ENCODE measurements around the gene POSTN. TPM values are rescaled to one million over a fixed set of nuclear protein-coding genes. Genes with fewer than 3 reads are reported as not detected.

The POSTN gene
- total RNA-seq, 1 donor: 390 TPM

DNA sequence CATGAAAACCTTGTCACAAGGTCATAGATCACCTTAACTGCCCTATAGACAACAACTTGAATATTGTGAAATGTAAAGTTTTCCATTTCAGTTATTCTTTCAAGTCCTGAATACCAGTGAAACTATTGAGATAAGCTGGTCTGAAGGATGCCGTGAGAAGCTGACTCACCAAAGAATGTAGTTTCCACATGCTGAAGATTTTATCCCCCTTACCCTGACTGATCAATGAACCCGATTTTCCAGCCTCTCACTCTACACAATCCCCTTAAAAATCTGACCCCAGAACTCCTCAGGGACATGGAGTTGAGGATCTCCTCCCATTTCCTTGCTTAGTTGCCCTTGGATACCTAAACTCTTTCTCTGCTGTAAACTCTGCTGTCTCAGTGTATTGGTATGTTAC lies 67.5 kb downstream of the POSTN start:
- peak; percentile 54 for DNase-seq (ENCODE audit: low read depth)
- TF ChIP-seq, protein P1, sequence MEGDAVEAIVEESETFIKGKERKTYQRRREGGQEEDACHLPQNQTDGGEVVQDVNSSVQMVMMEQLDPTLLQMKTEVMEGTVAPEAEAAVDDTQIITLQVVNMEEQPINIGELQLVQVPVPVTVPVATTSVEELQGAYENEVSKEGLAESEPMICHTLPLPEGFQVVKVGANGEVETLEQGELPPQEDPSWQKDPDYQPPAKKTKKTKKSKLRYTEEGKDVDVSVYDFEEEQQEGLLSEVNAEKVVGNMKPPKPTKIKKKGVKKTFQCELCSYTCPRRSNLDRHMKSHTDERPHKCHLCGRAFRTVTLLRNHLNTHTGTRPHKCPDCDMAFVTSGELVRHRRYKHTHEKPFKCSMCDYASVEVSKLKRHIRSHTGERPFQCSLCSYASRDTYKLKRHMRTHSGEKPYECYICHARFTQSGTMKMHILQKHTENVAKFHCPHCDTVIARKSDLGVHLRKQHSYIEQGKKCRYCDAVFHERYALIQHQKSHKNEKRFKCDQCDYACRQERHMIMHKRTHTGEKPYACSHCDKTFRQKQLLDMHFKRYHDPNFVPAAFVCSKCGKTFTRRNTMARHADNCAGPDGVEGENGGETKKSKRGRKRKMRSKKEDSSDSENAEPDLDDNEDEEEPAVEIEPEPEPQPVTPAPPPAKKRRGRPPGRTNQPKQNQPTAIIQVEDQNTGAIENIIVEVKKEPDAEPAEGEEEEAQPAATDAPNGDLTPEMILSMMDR (IDR thresholded peaks at IDR 0.05; ENCODE audit: insufficient read depth, low read depth, low read length): no peak

DNA sequence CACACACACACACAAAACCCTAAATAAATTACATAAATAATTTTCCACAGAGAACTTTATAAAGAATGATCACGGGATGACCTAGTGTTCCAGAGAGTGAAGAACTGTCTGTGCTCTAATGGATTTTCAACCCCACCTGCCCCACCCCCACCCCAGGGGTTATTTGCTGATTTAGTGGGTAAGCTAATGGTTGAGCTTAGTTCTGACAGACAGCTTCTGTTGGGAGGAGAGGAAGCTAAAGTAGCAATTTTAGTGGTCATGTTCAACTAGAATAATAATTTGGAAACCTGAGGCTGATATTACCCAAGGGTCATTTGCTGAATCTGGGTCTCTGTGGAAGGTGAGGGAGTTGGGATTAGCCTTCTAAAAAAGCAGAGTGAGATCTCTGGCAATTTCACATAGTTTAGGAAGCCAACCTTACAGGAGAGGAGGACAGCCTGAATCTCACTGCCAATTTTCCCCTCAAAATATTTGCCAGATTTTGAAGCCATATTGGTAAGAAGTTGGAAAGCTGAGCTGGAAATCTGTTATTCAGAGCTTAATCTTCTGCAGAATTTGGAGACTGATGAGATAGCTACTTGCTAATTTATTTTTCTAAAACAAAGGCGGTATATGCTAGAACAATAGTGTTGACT lies 68.7 kb downstream of the POSTN start:
- no peak for DNase-seq (ENCODE audit: low read depth)

More for the DNA sequence above, 67.5 kb downstream of the POSTN start:
- H3K4me3 ChIP-seq (ENCODE audit: low read depth, low read length): no peak overlapping the region

DNA sequence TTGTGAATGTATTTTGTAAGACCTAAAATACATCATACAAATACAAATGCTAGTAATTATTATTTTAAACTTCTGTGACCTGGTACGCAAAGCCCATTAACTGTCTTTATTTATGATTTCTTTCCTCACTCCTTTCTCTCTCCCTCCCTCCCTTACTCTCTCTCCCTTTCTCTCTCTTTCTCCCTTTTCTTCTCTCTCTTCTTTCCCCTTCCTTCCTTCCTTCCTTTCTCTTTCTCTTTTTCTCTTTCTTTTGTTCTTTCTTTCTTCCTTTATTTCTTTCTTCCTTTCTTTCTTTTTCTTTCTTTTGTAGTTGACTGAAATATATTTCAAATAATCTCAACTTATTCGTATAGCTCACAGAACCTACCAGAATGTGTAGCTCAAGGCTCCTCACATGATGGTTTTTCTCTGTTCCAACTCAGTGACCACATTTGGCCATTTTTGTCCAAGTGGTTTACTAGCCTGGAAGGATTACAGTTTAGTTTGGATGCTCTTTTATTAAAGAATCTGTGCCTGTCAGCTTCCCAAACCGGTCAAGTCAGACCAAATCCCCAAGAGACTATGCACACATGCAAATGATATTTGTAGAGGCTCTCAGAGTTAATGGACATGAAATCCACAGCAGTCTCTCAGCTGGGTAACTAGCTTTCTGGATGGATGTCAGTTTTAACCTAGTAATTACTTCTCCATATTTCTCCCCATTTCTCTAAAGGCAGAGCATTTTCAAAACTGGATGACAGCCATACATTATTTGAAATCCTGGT lies 71.7 kb downstream of the POSTN start:
- TF ChIP-seq, protein P1 (IDR thresholded peaks at IDR 0.05; ENCODE audit: insufficient read depth, low read depth, low read length): no peak
- no peak overlapping the region for H3K4me3 ChIP-seq (ENCODE audit: low read depth, low read length)
- DNase-seq (ENCODE audit: low read depth): peak; percentile 18

More for the DNA sequence above, 68.7 kb downstream of the POSTN start:
- TF ChIP-seq, protein P1 (IDR thresholded peaks at IDR 0.05; ENCODE audit: insufficient read depth, low read depth, low read length): no peak
- H3K4me3 ChIP-seq (ENCODE audit: low read depth, low read length): no peak overlapping the region

DNA sequence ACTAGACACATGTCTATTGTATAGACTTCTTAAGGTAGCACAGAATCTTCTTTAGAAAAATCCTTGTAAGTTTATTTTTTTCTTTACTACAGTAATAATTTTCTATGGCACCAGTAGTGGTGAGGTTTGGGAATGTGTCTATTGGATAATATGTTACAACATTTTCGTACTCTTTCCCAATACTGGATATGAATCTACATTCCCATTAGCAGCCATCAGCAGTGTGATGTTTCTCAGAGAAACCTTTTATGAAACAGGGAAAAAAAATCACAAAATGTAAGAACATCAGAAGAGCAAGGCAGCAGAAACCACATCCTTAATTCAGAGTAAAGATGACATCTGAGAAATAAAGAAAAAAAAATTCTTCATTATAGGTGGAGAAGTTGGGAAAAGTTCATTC lies 83.3 kb downstream of the POSTN start:
- H3K4me3 ChIP-seq (ENCODE audit: low read depth, low read length): no peak overlapping the region
- DNase-seq (ENCODE audit: low read depth): no peak
- TF ChIP-seq, protein P1 (IDR thresholded peaks at IDR 0.05; ENCODE audit: insufficient read depth, low read depth, low read length): no peak
